DOHH2 (cell line): ENCODE results near the gene ATE1.

Source experiments
- EZH2phosphoT487 ChIP-seq: fragments of 200-600 bp; sonication (generic); IDR thresholded peaks from 2 replicates; pipeline ENCODE4 v1.6.1; 2017; ENCODE audit warnings: borderline replicate concordance, mild to moderate bottlenecking, antibody characterized with exemption, low read length, moderate library complexity, mixed read lengths
- TF ChIP-seq, protein P1 (sequence below): fragments of 200-600 bp; sonication (generic); IDR thresholded peaks from one replicate; pipeline ENCODE4 v1.5.1; 2014; ENCODE audit warnings: antibody characterized with exemption, mild to moderate bottlenecking, low read depth, low read length; ENCODE audit not compliant: poor library complexity, severe bottlenecking

- TF ChIP-seq, protein P1, sequence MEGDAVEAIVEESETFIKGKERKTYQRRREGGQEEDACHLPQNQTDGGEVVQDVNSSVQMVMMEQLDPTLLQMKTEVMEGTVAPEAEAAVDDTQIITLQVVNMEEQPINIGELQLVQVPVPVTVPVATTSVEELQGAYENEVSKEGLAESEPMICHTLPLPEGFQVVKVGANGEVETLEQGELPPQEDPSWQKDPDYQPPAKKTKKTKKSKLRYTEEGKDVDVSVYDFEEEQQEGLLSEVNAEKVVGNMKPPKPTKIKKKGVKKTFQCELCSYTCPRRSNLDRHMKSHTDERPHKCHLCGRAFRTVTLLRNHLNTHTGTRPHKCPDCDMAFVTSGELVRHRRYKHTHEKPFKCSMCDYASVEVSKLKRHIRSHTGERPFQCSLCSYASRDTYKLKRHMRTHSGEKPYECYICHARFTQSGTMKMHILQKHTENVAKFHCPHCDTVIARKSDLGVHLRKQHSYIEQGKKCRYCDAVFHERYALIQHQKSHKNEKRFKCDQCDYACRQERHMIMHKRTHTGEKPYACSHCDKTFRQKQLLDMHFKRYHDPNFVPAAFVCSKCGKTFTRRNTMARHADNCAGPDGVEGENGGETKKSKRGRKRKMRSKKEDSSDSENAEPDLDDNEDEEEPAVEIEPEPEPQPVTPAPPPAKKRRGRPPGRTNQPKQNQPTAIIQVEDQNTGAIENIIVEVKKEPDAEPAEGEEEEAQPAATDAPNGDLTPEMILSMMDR = no peak
- TF ChIP-seq EZH2phosphoT487 = no peak
Observed at GRCh38 chr10:121813857-121814256, 114.0 kb downstream of the ATE1 start.
